Gastrocnemius medialis (tissue), 4 donors: ENCODE data around the gene PPM1L.

Experiments used
- CTCF ChIP-seq, 5 experiments: fragments of 450-650 bp in 3 of 5; fragments of 200-600 bp in 2 of 5; sonication (generic) in 2 of 5; IDR thresholded peaks in 4 of 5; conservative IDR thresholded peaks in 1 of 5; 1 replicate in 4 of 5; 2 replicates in 1 of 5; pipeline ENCODE4 v1.5.1; 2016 to 2019; ENCODE audit warnings: antibody characterized with exemption in 5 of 5, mild to moderate bottlenecking in 3 of 5, moderate library complexity in 3 of 5
- POLR2A ChIP-seq, 2 donors: fragments of 450-650 bp; IDR thresholded peaks; one replicate each; pipeline ENCODE4 v1.6.1; 2017; ENCODE audit warnings: antibody characterized with exemption in 2 of 2, mild to moderate bottlenecking in 2 of 2, moderate library complexity in 2 of 2

DNA sequence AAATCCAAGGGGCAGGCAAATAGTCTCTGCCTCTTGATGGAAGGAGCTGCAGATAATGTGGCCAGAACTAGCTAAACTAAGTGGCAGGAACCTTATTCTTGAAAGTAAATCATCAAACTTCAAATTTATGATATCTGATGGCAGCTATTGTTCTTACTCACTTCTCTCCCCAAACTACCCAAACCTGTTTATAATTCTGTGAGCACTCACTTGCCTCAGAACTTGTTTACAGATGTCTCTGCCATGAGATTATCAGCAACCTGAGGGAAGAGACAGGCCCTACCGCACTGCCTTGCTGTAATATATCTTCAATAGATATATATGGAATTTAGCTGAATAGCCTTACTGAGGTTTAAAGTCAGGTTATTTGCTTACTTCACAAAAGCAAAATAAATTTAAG, 351.3 kb downstream of the PPM1L start:
- TF ChIP-seq POLR2A (IDR thresholded peaks at IDR 0.05), result no peak
- TF ChIP-seq CTCF (IDR thresholded peaks at IDR 0.05 in 4 of 5, conservative IDR thresholded peaks at IDR 0.05 in 1 of 5), result no peak
